NCI-H345 treated with DMSO at 0.1 percent for 48 hours (cell line): ENCODE measurements around the gene ORM2.

Source experiments
- DNase-seq: peaks from one replicate; lab custom pipeline; 2025; ENCODE audit not compliant: unreplicated experiment; lab: John Stamatoyannopoulos, UW

ORM2 gene

GRCh38 chr9:114369216-114370130 lies 39.8 kb downstream of the ORM2 start:
- no peak for DNase-seq

GRCh38 chr9:114370251-114370967 lies 40.7 kb downstream of the ORM2 start:
- DNase-seq = no peak

GRCh38 chr9:114370968-114371320 lies 41.3 kb downstream of the ORM2 start:
- DNase-seq = no peak

- no peak for DNase-seq
Measured at GRCh38 chr9:114371343-114371944, 41.8 kb downstream of the ORM2 start.

- no peak for DNase-seq
Measured at GRCh38 chr9:114371973-114372917, 42.6 kb downstream of the ORM2 start.

- no peak for DNase-seq
Measured at GRCh38 chr9:114372921-114373448, 43.3 kb downstream of the ORM2 start.

- no peak for DNase-seq
Measured at GRCh38 chr9:114373960-114374730, 44.5 kb downstream of the ORM2 start.

GRCh38 chr9:114374936-114375335 lies 45.3 kb downstream of the ORM2 start:
- no peak for DNase-seq

GRCh38 chr9:114375386-114376175 lies 45.9 kb downstream of the ORM2 start:
- DNase-seq = no peak

GRCh38 chr9:114376586-114377445 lies 47.1 kb downstream of the ORM2 start:
- no peak for DNase-seq

- no peak for DNase-seq
Measured at GRCh38 chr9:114378016-114378415, 48.3 kb downstream of the ORM2 start.

GRCh38 chr9:114378883-114379282 lies 49.2 kb downstream of the ORM2 start:
- DNase-seq = no peak
